Measurements from ENCODE around the gene SRSF8. TPM values are rescaled to one million over a fixed set of nuclear protein-coding genes. Genes with fewer than 3 reads are reported as not detected.

SRSF8 gene
- total and polyA plus RNA-seq, 2 of the 4 experiments (the other 2 are of a cell fraction), result 3.4 to 14.3 TPM

DNA sequence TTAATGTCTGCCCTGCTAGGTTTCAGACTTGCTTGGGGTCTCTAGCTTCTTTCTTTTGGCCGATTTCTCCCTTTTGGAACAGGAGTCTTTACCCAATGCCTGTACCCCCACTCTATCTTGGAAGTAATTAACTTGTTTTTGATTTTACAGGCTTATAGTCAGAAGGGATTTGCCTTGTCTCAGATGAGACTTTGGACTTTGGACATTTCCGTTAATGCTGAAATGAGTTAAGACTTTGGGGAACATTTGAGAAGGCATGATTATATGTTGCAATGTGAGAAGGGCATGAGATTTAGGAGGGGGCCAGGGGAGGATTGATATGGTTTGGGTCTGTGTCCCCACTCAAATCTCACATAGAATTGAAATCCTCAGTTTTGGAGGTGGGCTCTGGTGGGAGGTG is 12.4 kb upstream of the SRSF8 start:
- no peaks in the 10 kb centered on the region for H3K9me3 ChIP-seq (ENCODE audit: control insufficient read depth, insufficient read depth, low read length)
- H2BK20ac ChIP-seq (ENCODE audit: low read depth, low read length), result no peak overlapping the region
- no peak overlapping the region for H2BK15ac ChIP-seq (ENCODE audit: low read depth, low read length)
- no peaks in the 10 kb centered on the region for H3K4me1 ChIP-seq (ENCODE audit: control insufficient read depth, insufficient read depth, low read length)
- H4K91ac ChIP-seq (ENCODE audit: insufficient read depth, low read depth, low read length), result no peak overlapping the region
- no peak overlapping the region for H3K4me3 ChIP-seq (ENCODE audit: insufficient read depth, low read depth, low read length)
- no peak for TF ChIP-seq POLR2A (IDR thresholded peaks at IDR 0.05; ENCODE audit: low read depth, low read length)
- TF ChIP-seq NFE2L2 (IDR thresholded peaks at IDR 0.05; ENCODE audit: low read depth, low read length), result no peak
- TF ChIP-seq MAFK (IDR thresholded peaks at IDR 0.05; ENCODE audit: low read depth, low read length), result no peak
- TF ChIP-seq SMC3 (IDR thresholded peaks at IDR 0.05; ENCODE audit: low read depth, low read length), result no peak
- TF ChIP-seq, protein P1, sequence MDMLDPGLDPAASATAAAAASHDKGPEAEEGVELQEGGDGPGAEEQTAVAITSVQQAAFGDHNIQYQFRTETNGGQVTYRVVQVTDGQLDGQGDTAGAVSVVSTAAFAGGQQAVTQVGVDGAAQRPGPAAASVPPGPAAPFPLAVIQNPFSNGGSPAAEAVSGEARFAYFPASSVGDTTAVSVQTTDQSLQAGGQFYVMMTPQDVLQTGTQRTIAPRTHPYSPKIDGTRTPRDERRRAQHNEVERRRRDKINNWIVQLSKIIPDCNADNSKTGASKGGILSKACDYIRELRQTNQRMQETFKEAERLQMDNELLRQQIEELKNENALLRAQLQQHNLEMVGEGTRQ (IDR thresholded peaks at IDR 0.05; ENCODE audit: low read depth, low read length), result no peak
- no peak for TF ChIP-seq RFX5 (IDR thresholded peaks at IDR 0.05; ENCODE audit: low read depth, low read length)
- in situ Hi-C loops (cut with MboI; ENCODE audit: low sequenced_read_pairs) (loop anchor here (25.0 kb wide), 1 partner anchor 1383 kb away; no protein-coding TSS in a partner anchor), intact Hi-C loops (cut with micrococcal nuclease) (no loop called here), dilution Hi-C loops (cut with HindIII; ENCODE audit: low sequenced_read_pairs, unreplicated experiment) (no loop called here)
- H2BK5ac ChIP-seq (ENCODE audit: low read depth, low read length, poor library complexity, severe bottlenecking), result no peak overlapping the region
- peaks cover 9% of the 10 kb centered on the region for H3K27me3 ChIP-seq (ENCODE audit: control insufficient read depth, insufficient read depth, low read length)
- ATAC-seq (ENCODE audit: low read depth), result no peak
- no peak overlapping the region for H3K4me2 ChIP-seq (ENCODE audit: low read depth, low read length)
- H3K9me1 ChIP-seq (ENCODE audit: insufficient read depth, low read length), result 0 out of 2 replicates have a peak, but pooled peaks cover 3% of the 10 kb centered on the region
- H3K27ac ChIP-seq (ENCODE audit: insufficient read depth, low read length), result no peak overlapping the region
- H4K20me1 ChIP-seq (ENCODE audit: insufficient read depth, low read length), result no peaks in the 10 kb centered on the region
- DNase-seq, result no peak
- H3K23ac ChIP-seq (ENCODE audit: low read depth, low read length), result no peak overlapping the region
- no peak overlapping the region for H2AK5ac ChIP-seq (ENCODE audit: low read depth, low read length)
- no TSS peak for BruUV-seq (replicated peaks)
- no peak overlapping the region for H3K4ac ChIP-seq (ENCODE audit: low read depth, low read length)
- no peak overlapping the region for H3K18ac ChIP-seq (ENCODE audit: low read depth, low read length)
- H3K36me3 ChIP-seq (ENCODE audit: control insufficient read depth, insufficient read depth, low read length), result no peaks in the 10 kb centered on the region
- H2BK120ac ChIP-seq (ENCODE audit: low read depth, low read length), result no peak overlapping the region
- POLR2A ChIA-PET (ENCODE audit: unreplicated experiment), result no interaction called here
- no peak overlapping the region for H2AK9ac ChIP-seq (replicated peaks; ENCODE audit: low read depth, low read length, poor library complexity)
- H4K8ac ChIP-seq (ENCODE audit: low read depth in 2 of 2, low read length in 2 of 2), result no peak overlapping the region
- no peak overlapping the region for H3K56ac ChIP-seq (ENCODE audit: extremely low read depth, insufficient read depth, low read length)
- no peak overlapping the region for H3K14ac ChIP-seq (replicated peaks; ENCODE audit: low read depth, low read length)
- no peak overlapping the region for H4K5ac ChIP-seq (ENCODE audit: low read depth, low read length)
- no peaks in the 10 kb centered on the region for H3K79me1 ChIP-seq (ENCODE audit: low read depth in 1 of 2, low read length in 2 of 2)
- no CpG with 5 or more reads among the region's 2 CpGs for WGBS, 2 experiments (ENCODE audit: extremely low coverage in 2 of 2, insufficient read length in 1 of 2)
- CTCF ChIA-PET, result no interaction called here
- H2AFZ ChIP-seq (replicated peaks; ENCODE audit: low read length, poor library complexity), result no peak overlapping the region
- no peak overlapping the region for H3K9ac ChIP-seq (ENCODE audit: low read depth, low read length)
